ENCODE results near the gene GRIK4. TPM values are rescaled to one million over a fixed set of nuclear protein-coding genes. Genes with fewer than 3 reads are reported as not detected.

GRIK4 gene
- total and polyA plus RNA-seq, 2 donors (not counting 3 experiments of a cell fraction or from before 2014, with no cell fraction given): 0.81 to 1.6 TPM

DNA sequence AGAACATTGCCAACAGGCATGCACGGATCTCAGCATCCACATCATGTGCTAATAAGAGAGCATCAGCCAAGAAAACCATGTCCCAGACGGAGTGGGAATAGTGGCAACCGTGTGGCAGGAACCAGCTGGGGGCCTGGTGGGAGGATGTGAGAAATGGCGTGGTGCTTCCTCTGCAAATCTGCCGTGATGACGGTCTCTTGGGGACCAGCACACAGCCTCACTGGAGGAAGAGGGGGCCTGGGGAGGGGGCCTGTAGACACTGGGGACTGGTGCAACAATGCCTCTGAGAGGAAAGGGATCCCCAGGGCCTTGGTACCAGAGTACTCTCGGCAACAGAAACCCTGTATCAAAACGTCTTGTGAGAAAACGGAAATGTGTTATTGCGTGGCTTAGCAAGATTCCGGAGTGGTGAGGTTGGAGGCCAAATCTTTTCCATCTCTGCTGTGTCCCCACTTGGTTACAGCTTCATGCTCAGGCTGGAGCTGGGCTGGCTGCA lies 358.0 kb downstream of the GRIK4 start:
- no peaks in the 10 kb centered on the region for H3K4me1 ChIP-seq (ENCODE audit: control insufficient read depth, extremely low read depth, insufficient read depth, low read length)
- H3K9me3 ChIP-seq (replicated peaks; ENCODE audit: control insufficient read depth, insufficient read depth, low read length): no peaks in the 10 kb centered on the region
- CTCF ChIA-PET: no interaction called here
- H3K9me1 ChIP-seq (replicated peaks; ENCODE audit: control insufficient read depth, extremely low read depth, insufficient read depth, low read length): no peaks in the 10 kb centered on the region
- dilution Hi-C loops (cut with MboI; ENCODE audit: extremely low pct_ligation_motif_present, low sequenced_read_pairs) (no loop called here), intact Hi-C loops (cut with micrococcal nuclease) (no loop called here)
- no peaks in the 10 kb centered on the region for H4K20me1 ChIP-seq (replicated peaks; ENCODE audit: control insufficient read depth, extremely low read depth, insufficient read depth, low read length)
- no peak for DNase-seq (ENCODE audit: low read depth, low spot score)
- no peaks in the 10 kb centered on the region for H3K79me2 ChIP-seq (ENCODE audit: control insufficient read depth, insufficient read depth, low read length)
- H3K4me2 ChIP-seq (ENCODE audit: insufficient read depth, low read length): no peak overlapping the region
- H3K27me3 ChIP-seq (ENCODE audit: control insufficient read depth in 2 of 2, insufficient read depth in 2 of 2, low read length in 2 of 2): no peaks in the 10 kb centered on the region
- POLR2A ChIA-PET: no interaction called here
- BruUV-seq (replicated peaks): no TSS peak
- H3K9ac ChIP-seq (replicated peaks; ENCODE audit: extremely low read depth, insufficient read depth, low read length): no peak overlapping the region
- H2AFZ ChIP-seq (ENCODE audit: low read depth, low read length): no peak overlapping the region
- FAIRE-seq: no peak
- H3K4me3 ChIP-seq (replicated peaks in 1 of 3; ENCODE audit: insufficient read depth in 1 of 3, low read depth in 1 of 3, low read length in 3 of 3): no peak overlapping the region
- no peaks in the 10 kb centered on the region for H3K36me3 ChIP-seq (ENCODE audit: control insufficient read depth in 2 of 2, extremely low read depth in 1 of 2, insufficient read depth in 2 of 2, low read length in 2 of 2)
- no peak for TF ChIP-seq POLR2A (IDR thresholded peaks at IDR 0.05; ENCODE audit: low read depth, low read length)
- TF ChIP-seq, protein P1, sequence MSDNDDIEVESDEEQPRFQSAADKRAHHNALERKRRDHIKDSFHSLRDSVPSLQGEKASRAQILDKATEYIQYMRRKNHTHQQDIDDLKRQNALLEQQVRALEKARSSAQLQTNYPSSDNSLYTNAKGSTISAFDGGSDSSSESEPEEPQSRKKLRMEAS (IDR thresholded peaks at IDR 0.05; ENCODE audit: insufficient read depth, insufficient read length): no peak
- no peak for TF ChIP-seq FOS (IDR thresholded peaks at IDR 0.05; ENCODE audit: borderline replicate concordance, insufficient read depth, low read length)
- TF ChIP-seq MYC (IDR thresholded peaks at IDR 0.05; ENCODE audit: low read depth, low read length): no peak
- TF ChIP-seq, protein P2, sequence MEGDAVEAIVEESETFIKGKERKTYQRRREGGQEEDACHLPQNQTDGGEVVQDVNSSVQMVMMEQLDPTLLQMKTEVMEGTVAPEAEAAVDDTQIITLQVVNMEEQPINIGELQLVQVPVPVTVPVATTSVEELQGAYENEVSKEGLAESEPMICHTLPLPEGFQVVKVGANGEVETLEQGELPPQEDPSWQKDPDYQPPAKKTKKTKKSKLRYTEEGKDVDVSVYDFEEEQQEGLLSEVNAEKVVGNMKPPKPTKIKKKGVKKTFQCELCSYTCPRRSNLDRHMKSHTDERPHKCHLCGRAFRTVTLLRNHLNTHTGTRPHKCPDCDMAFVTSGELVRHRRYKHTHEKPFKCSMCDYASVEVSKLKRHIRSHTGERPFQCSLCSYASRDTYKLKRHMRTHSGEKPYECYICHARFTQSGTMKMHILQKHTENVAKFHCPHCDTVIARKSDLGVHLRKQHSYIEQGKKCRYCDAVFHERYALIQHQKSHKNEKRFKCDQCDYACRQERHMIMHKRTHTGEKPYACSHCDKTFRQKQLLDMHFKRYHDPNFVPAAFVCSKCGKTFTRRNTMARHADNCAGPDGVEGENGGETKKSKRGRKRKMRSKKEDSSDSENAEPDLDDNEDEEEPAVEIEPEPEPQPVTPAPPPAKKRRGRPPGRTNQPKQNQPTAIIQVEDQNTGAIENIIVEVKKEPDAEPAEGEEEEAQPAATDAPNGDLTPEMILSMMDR (IDR thresholded peaks at IDR 0.05; ENCODE audit: extremely low read depth in 1 of 2, insufficient read depth in 1 of 2, low read depth in 1 of 2, low read length in 2 of 2): no peak
- TF ChIP-seq EZH2 (IDR thresholded peaks at IDR 0.05; ENCODE audit: borderline replicate concordance, low read depth, low read length, severe bottlenecking): no peak
- no peak for TF ChIP-seq JUN (IDR thresholded peaks at IDR 0.05; ENCODE audit: borderline replicate concordance, insufficient read depth, insufficient read length, low read depth)
- TF ChIP-seq POLR2AphosphoS5 (IDR thresholded peaks at IDR 0.05; ENCODE audit: insufficient read depth, low read depth, low read length): no peak
- no peak for TF ChIP-seq GATA2 (IDR thresholded peaks at IDR 0.05; ENCODE audit: insufficient read depth, insufficient read length, low read depth, low read length)
- H3K27ac ChIP-seq (ENCODE audit: insufficient read depth, low read depth, low read length): no peak overlapping the region
